Activated T-helper 17 cell treated with anti-CD3 and anti-CD28 coated beads, Interleukin-2, amount 50 U/mL, for 72 hours (primary cell): ENCODE results near the gene SLCO1B1. TPM values are rescaled to one million over a fixed set of nuclear protein-coding genes. Genes with fewer than 3 reads are reported as not detected.
"Not testable (repeated sequence)": the region's sequence is repeated elsewhere in the genome, so short reads cannot be mapped to it uniquely, and the experiment has no call there.

ENCODE experiments used
- ATAC-seq: fragments of 150-1000 bp; cut with Tn5 transposase; replicated peaks from 2 replicates; pipeline ENCODE4 v1.10.0; 2021; ENCODE audit warnings: mild to moderate bottlenecking, moderate library complexity
- H3K27ac Mint-ChIP-seq: one replicate; pipeline ENCODE4 v1.8.0; 2022; ENCODE audit warnings: mixed read lengths
- H3K27me3 Mint-ChIP-seq: one replicate; pipeline ENCODE4 v1.8.0; 2022; ENCODE audit warnings: mixed read lengths
- H3K36me3 Mint-ChIP-seq: one replicate; pipeline ENCODE4 v1.8.0; 2022; ENCODE audit warnings: low read depth, mild to moderate bottlenecking, mixed read lengths
- H3K4me1 Mint-ChIP-seq: one replicate; pipeline ENCODE4 v1.8.0; 2022; ENCODE audit warnings: mixed read lengths
- H3K4me3 Mint-ChIP-seq: one replicate; pipeline ENCODE4 v1.8.0; 2022; ENCODE audit warnings: mild to moderate bottlenecking, mixed read lengths
- H3K9me3 Mint-ChIP-seq: one replicate; pipeline ENCODE4 v1.8.0; 2022; ENCODE audit warnings: mixed read lengths
- total RNA-seq, 2 donors: library from RNA; stranded (reverse); gene quantifications; one replicate each; pipeline ENCODE4 v1.2.3, GENCODE V29; 2022

SLCO1B1 gene
- not detected for total RNA-seq

GRCh38 chr12:21130998-21131397, at the start of gene SLCO1B1:
Gene SLCO1B1, plus strand, starts transcription at chr12:21131194. Its CDS starts 10,381 bp downstream, at chr12:21141575.
- Mint-ChIP-seq H3K4me3 (no peak within 1 kb of the TSS), H3K27me3 (no peaks in the 10 kb centered on the region), H3K27ac (no peak within 1 kb of the TSS), H3K9me3 (no peaks in the 10 kb centered on the region), H3K4me1 (no peaks in the 10 kb centered on the region), H3K36me3 (no peaks in the 10 kb centered on the region)
- ATAC-seq: no peak

GRCh38 chr12:21084753-21085152, 46.2 kb upstream of the SLCO1B1 start:
- not testable (repeated sequence) for H3K27me3 Mint-ChIP-seq, H3K27ac Mint-ChIP-seq, H3K4me3 Mint-ChIP-seq, H3K36me3 Mint-ChIP-seq, H3K4me1 Mint-ChIP-seq, ATAC-seq, H3K9me3 Mint-ChIP-seq

- Mint-ChIP-seq H3K4me1 (no peaks in the 10 kb centered on the region), H3K36me3 (no peaks in the 10 kb centered on the region), H3K27me3 (no peaks in the 10 kb centered on the region), H3K4me3 (no peak overlapping the region), H3K27ac (no peak overlapping the region), H3K9me3 (no peaks in the 10 kb centered on the region)
- ATAC-seq: no peak
Observed at GRCh38 chr12:21111732-21112131, 19.3 kb upstream of the SLCO1B1 start.

GRCh38 chr12:21113266-21113665, 17.7 kb upstream of the SLCO1B1 start:
- Mint-ChIP-seq H3K4me3 (no peak overlapping the region), H3K27ac (no peak overlapping the region), H3K27me3 (no peaks in the 10 kb centered on the region), H3K4me1 (no peaks in the 10 kb centered on the region), H3K9me3 (peaks cover 1% of the 10 kb centered on the region), H3K36me3 (no peaks in the 10 kb centered on the region)
- no peak for ATAC-seq

- Mint-ChIP-seq H3K9me3 (peaks cover 3% of the 10 kb centered on the region), H3K27me3 (no peaks in the 10 kb centered on the region), H3K4me3 (no peak overlapping the region), H3K4me1 (no peaks in the 10 kb centered on the region), H3K27ac (no peak overlapping the region), H3K36me3 (no peaks in the 10 kb centered on the region)
- ATAC-seq: no peak
Observed at GRCh38 chr12:21117995-21118394, 13.0 kb upstream of the SLCO1B1 start.

- Mint-ChIP-seq H3K27ac (no peak overlapping the region), H3K9me3 (peaks cover 3% of the 10 kb centered on the region), H3K27me3 (no peaks in the 10 kb centered on the region), H3K4me1 (no peaks in the 10 kb centered on the region), H3K4me3 (no peak overlapping the region), H3K36me3 (no peaks in the 10 kb centered on the region)
- no peak for ATAC-seq
Observed at GRCh38 chr12:21118760-21119159, 12.2 kb upstream of the SLCO1B1 start.

- ATAC-seq: no peak
- Mint-ChIP-seq H3K27ac (no peak overlapping the region), H3K4me3 (no peak overlapping the region), H3K36me3 (no peaks in the 10 kb centered on the region), H3K9me3 (no peaks in the 10 kb centered on the region), H3K4me1 (no peaks in the 10 kb centered on the region), H3K27me3 (no peaks in the 10 kb centered on the region)
Observed at GRCh38 chr12:21129351-21129750, 1.6 kb upstream of the SLCO1B1 start.

GRCh38 chr12:21129906-21130305, 1.1 kb upstream of the SLCO1B1 start:
- Mint-ChIP-seq H3K4me1 (no peaks in the 10 kb centered on the region), H3K27me3 (no peaks in the 10 kb centered on the region), H3K9me3 (no peaks in the 10 kb centered on the region), H3K36me3 (no peaks in the 10 kb centered on the region), H3K27ac (no peak overlapping the region), H3K4me3 (no peak overlapping the region)
- no peak for ATAC-seq

GRCh38 chr12:21137318-21137999, 6.5 kb downstream of the SLCO1B1 start:
- not testable (repeated sequence) for H3K9me3 Mint-ChIP-seq, H3K27me3 Mint-ChIP-seq, H3K27ac Mint-ChIP-seq, H3K4me1 Mint-ChIP-seq, H3K36me3 Mint-ChIP-seq, ATAC-seq, H3K4me3 Mint-ChIP-seq

- ATAC-seq: no peak
- Mint-ChIP-seq H3K27me3 (peaks cover 3% of the 10 kb centered on the region), H3K27ac (no peak overlapping the region), H3K4me1 (no peaks in the 10 kb centered on the region), H3K36me3 (no peaks in the 10 kb centered on the region), H3K4me3 (no peak overlapping the region), H3K9me3 (peaks cover 7% of the 10 kb centered on the region)
Observed at GRCh38 chr12:21138016-21138415, 7.0 kb downstream of the SLCO1B1 start.

- no peaks in the 10 kb centered on the region for H3K4me1 Mint-ChIP-seq
- no peaks in the 10 kb centered on the region for H3K27me3 Mint-ChIP-seq
- H3K9me3 Mint-ChIP-seq: no peaks in the 10 kb centered on the region
- no peak overlapping the region for H3K4me3 Mint-ChIP-seq
- no peak overlapping the region for H3K27ac Mint-ChIP-seq
- no peaks in the 10 kb centered on the region for H3K36me3 Mint-ChIP-seq
- ATAC-seq: no peak
Observed at GRCh38 chr12:21144309-21144708, 13.3 kb downstream of the SLCO1B1 start.

- H3K27me3 Mint-ChIP-seq, H3K27ac Mint-ChIP-seq, H3K9me3 Mint-ChIP-seq, H3K4me3 Mint-ChIP-seq, H3K4me1 Mint-ChIP-seq, H3K36me3 Mint-ChIP-seq, ATAC-seq: not testable (repeated sequence)
Observed at GRCh38 chr12:21149861-21150260, 18.9 kb downstream of the SLCO1B1 start.

GRCh38 chr12:21151184-21151583, 20.2 kb downstream of the SLCO1B1 start:
- Mint-ChIP-seq H3K27me3 (no peaks in the 10 kb centered on the region), H3K9me3 (no peaks in the 10 kb centered on the region), H3K27ac (no peak overlapping the region), H3K4me3 (no peak overlapping the region), H3K36me3 (no peaks in the 10 kb centered on the region), H3K4me1 (no peaks in the 10 kb centered on the region)
- ATAC-seq: no peak

GRCh38 chr12:21155522-21156351, 24.7 kb downstream of the SLCO1B1 start:
- Mint-ChIP-seq H3K27me3 (no peaks in the 10 kb centered on the region), H3K27ac (no peak overlapping the region), H3K9me3 (no peaks in the 10 kb centered on the region), H3K4me1 (no peaks in the 10 kb centered on the region), H3K4me3 (no peak overlapping the region), H3K36me3 (no peaks in the 10 kb centered on the region)
- no peak for ATAC-seq

- H3K27me3 Mint-ChIP-seq: peaks cover 3% of the 10 kb centered on the region
- ATAC-seq: no peak
Observed at GRCh38 chr12:21165048-21165447, 34.1 kb downstream of the SLCO1B1 start.

More at GRCh38 chr12:21165048-21165447, 34.1 kb downstream of the SLCO1B1 start:
- Mint-ChIP-seq H3K27ac (no peak overlapping the region), H3K4me3 (no peak overlapping the region), H3K36me3 (no peaks in the 10 kb centered on the region), H3K4me1 (no peaks in the 10 kb centered on the region), H3K9me3 (no peaks in the 10 kb centered on the region)
